Activated naive CD4-positive, alpha-beta T cell treated with anti-CD3 and anti-CD28 coated beads, Interleukin-2, amount 10 ng/mL, durations not matched to agents 7 days and 5 days (primary cell): Measurements from ENCODE around the gene ZNF124.
"Not testable (repeated sequence)": the region's sequence is repeated elsewhere in the genome, so short reads cannot be mapped to it uniquely, and the experiment has no call there.

ENCODE experiments used
- CTCF ChIA-PET: fragments of 350-600 bp; sonication (Branson Sonifier 250); formaldehyde crosslinking; loops from one replicate; lab custom pipeline; 2021; ENCODE audit warnings: antibody characterized with exemption; lab: Charles Lee
- DNase-seq: peaks from one replicate; pipeline ENCODE4 v3.0.0-alpha.2; 2020
- H3K27ac Mint-ChIP-seq: one replicate; pipeline ENCODE4 v1.8.0; 2021; ENCODE audit warnings: mild to moderate bottlenecking, moderate library complexity, mixed read lengths
- H3K27me3 Mint-ChIP-seq: one replicate; pipeline ENCODE4 v1.8.0; 2021; ENCODE audit warnings: mild to moderate bottlenecking, mixed read lengths
- H3K36me3 Mint-ChIP-seq: one replicate; pipeline ENCODE4 v1.8.0; 2021; ENCODE audit warnings: mixed read lengths
- H3K4me1 Mint-ChIP-seq: one replicate; pipeline ENCODE4 v1.8.0; 2021; ENCODE audit warnings: mixed read lengths
- H3K4me3 Mint-ChIP-seq: one replicate; pipeline ENCODE4 v1.8.0; 2021; ENCODE audit warnings: mild to moderate bottlenecking, moderate library complexity, mixed read lengths
- H3K9me3 Mint-ChIP-seq: one replicate; pipeline ENCODE4 v1.8.0; 2021; ENCODE audit warnings: mixed read lengths

The ZNF124 gene

DNA sequence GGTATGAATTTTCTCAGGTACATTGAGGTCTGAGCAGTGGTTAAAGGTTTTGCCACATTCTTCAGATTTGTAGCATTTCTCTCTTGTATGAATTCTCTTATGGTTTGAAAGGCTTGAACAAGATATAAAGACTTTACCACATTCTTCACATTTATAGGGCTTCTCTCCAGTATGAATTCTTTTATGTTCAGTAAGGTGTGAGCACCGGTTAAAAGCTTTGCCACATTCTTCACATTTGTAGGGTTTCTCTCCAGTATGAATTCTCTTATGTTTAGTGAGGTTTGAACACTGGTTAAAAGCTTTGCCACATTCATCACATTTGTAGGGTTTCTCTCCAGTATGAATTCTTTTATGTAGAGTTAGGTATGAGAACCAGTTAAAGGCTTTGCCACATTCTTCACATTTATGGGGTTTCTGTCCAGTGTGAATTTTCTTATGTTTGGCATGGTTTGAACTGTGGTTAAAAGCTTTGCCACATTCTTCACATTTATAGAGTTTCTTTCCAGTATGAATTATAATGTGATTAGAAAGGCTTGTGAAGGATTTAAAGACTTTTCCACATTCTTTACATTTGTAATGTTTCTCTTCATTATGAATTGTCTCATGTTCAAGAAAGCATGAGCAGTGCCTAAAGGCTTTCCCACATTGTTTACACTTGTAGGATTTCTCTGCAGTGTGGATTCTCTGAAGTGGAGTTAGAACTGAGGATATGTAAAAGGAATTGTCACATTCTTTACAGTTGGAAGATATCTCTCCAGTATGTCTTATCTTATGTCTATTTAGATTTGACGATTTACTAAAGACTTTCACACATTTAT, 18.4 kb upstream of the ZNF124 start:
- H3K36me3 Mint-ChIP-seq = peaks cover 65% of the 10 kb centered on the region
- H3K4me1 Mint-ChIP-seq = peaks cover 5% of the 10 kb centered on the region
- DNase-seq = no peak
- peaks cover 54% of the 10 kb centered on the region for H3K9me3 Mint-ChIP-seq
- no peak overlapping the region for H3K27ac Mint-ChIP-seq
- CTCF ChIA-PET = no interaction called here
- H3K27me3 Mint-ChIP-seq = no peaks in the 10 kb centered on the region
- H3K4me3 Mint-ChIP-seq = no peak overlapping the region

DNA sequence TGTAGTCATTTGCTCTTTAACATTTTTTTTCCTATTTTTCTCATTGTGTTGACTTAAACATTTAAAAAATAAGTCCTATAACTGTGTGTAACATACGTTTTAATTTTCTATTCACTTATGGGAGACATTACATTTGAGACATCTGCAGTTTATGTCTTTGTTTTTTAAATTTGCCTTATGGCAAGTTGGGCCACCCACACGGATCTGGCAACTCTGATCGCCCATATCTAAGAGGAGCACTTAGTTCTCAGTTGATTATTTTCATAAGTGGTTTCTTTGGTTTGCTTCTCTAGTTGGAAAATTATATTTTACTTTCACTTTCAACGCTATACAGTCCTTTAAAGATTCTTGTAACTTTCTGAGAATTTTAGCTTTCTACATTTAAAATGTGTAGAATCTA, 13.8 kb upstream of the ZNF124 start:
- Mint-ChIP-seq H3K27ac (no peak overlapping the region), H3K27me3 (no peaks in the 10 kb centered on the region), H3K4me1 (peaks cover 5% of the 10 kb centered on the region), H3K4me3 (no peak overlapping the region), H3K9me3 (peaks cover 47% of the 10 kb centered on the region), H3K36me3 (peaks cover 29% of the 10 kb centered on the region)
- DNase-seq = no peak
- CTCF ChIA-PET = no interaction called here

DNA sequence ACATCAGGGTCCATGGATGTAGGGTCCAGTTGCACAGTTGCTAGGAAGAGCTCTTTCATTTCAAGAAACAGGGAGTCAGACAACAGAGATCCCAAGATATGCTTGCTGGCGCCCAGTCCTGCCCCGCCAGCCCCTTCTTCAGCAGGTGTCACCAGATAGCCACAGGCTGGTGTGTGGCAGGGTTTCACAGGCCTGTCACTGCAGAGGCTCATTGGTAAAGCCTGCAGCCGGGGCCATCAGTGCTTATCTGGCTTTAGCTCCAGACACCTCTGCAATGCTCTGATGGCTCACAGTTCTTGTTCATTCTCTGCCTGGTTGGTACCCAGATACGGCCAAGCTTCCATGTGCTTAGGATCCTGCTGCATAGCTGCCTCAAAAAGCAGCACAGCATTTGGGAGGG, 12.4 kb upstream of the ZNF124 start:
- CTCF ChIA-PET = interaction anchor here (1.6 kb wide), 1 partner anchor 38 kb away, joined by 3 read pairs; no protein-coding TSS in a partner anchor
- peaks cover 44% of the 10 kb centered on the region for H3K9me3 Mint-ChIP-seq

DNA sequence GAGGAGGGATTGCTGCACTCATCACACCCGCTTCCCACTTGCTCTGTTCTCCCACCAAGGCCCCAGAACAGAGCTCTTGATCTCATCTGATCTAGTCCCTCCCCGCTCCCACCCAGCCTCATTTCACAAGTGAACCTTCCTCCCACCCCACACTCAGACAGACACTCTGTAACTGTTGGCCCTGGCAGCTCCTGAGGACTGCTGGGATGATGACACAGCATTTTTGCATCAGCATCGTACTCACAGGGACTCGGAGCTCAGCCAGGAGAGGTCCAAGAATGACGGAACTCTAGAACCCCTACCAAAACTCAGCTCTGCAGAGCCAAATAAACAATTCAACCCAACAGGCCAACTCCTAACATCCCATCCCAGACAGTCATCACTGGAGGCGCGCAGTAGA, 11.2 kb upstream of the ZNF124 start:
- CTCF ChIA-PET = interaction anchor here (1.6 kb wide), 1 partner anchor 36 kb away, joined by 3 read pairs; no protein-coding TSS in a partner anchor
- H3K27me3 Mint-ChIP-seq = no peaks in the 10 kb centered on the region
- no peak overlapping the region for H3K27ac Mint-ChIP-seq
- no peak overlapping the region for H3K4me3 Mint-ChIP-seq
- peaks cover 5% of the 10 kb centered on the region for H3K4me1 Mint-ChIP-seq
- no peak for DNase-seq
- H3K36me3 Mint-ChIP-seq = peaks cover 14% of the 10 kb centered on the region
- H3K9me3 Mint-ChIP-seq = peaks cover 50% of the 10 kb centered on the region

More for the DNA sequence above, 12.4 kb upstream of the ZNF124 start:
- peaks cover 18% of the 10 kb centered on the region for H3K36me3 Mint-ChIP-seq
- H3K4me3 Mint-ChIP-seq = no peak overlapping the region
- no peak overlapping the region for H3K27ac Mint-ChIP-seq
- DNase-seq = no peak
- H3K27me3 Mint-ChIP-seq = no peaks in the 10 kb centered on the region
- H3K4me1 Mint-ChIP-seq = peaks cover 5% of the 10 kb centered on the region

DNA sequence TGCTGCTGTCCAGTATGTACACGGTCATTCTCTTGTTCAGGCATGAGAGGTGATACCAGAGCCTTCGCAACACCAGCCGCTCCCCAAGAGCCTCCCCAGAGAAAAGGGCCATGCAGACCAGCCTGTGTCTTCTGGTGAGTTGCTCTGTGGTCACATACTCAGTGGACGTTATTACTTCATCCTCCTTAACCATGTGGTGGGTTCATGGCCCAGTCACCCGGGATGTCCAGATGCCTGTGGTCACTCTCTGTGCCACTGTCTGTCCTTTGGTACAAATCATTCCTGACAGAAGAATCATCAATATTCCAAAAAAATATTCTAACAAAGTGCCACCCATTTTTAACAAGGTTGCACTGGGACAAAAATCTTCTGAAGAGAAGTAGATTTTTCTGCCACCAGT, 8.8 kb upstream of the ZNF124 start:
- Mint-ChIP-seq H3K4me3 (no peak overlapping the region), H3K9me3 (peaks cover 46% of the 10 kb centered on the region), H3K27ac (no peak overlapping the region), H3K4me1 (peaks cover 1% of the 10 kb centered on the region), H3K27me3 (no peaks in the 10 kb centered on the region), H3K36me3 (peaks cover 6% of the 10 kb centered on the region)
- DNase-seq = no peak
- CTCF ChIA-PET = interaction anchor here (1.1 kb wide), 1 partner anchor 34 kb away, joined by 3 read pairs; no protein-coding TSS in a partner anchor

DNA sequence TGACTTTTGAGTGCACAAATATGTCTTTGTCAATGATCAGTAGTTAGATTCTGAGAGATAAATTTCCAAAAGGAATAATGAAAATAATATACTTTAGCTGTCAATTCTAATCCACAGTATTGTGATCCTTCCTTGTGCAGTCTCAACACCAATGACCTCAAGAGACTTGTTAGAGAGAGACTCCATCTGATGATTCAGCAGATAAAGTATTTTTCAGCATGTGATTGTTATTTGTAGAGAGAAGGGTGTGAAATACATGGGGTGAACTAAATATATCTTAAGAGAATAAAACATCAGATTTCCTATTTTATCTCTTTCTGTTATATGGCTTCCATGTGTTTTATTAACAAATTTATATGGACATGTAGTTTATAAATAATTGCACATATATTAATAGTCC, 5.9 kb upstream of the ZNF124 start:
- Mint-ChIP-seq H3K4me3 (no peak overlapping the region), H3K27me3 (no peaks in the 10 kb centered on the region), H3K27ac (no peak overlapping the region), H3K4me1 (no peaks in the 10 kb centered on the region), H3K9me3 (peaks cover 32% of the 10 kb centered on the region), H3K36me3 (peaks cover 2% of the 10 kb centered on the region)
- DNase-seq = no peak
- CTCF ChIA-PET = no interaction called here

DNA sequence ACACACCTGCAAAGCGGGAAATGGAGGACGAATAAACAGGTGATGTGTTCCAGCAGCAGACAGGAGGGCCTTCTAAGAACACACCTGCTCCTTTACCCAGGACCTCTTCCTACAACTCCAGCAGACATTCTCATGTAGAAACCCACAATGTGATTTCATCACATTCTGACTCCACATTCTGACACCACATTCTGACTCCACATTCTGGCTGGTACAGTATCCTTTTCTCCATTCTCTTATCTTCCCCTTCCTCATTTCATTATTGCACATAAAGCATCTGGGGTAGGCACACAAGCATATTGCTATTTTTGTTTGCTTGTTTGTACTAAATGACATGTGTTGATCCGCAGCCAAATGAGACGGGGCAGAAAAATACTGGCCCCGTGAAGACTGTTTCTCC, 3.6 kb upstream of the ZNF124 start:
- H3K27me3 Mint-ChIP-seq = no peaks in the 10 kb centered on the region
- DNase-seq = no peak
- no peak overlapping the region for H3K27ac Mint-ChIP-seq
- CTCF ChIA-PET = no interaction called here
- H3K4me1 Mint-ChIP-seq = peaks cover 3% of the 10 kb centered on the region
- H3K4me3 Mint-ChIP-seq = no peak overlapping the region
- H3K9me3 Mint-ChIP-seq = peaks cover 32% of the 10 kb centered on the region
- peaks cover 4% of the 10 kb centered on the region for H3K36me3 Mint-ChIP-seq

DNA sequence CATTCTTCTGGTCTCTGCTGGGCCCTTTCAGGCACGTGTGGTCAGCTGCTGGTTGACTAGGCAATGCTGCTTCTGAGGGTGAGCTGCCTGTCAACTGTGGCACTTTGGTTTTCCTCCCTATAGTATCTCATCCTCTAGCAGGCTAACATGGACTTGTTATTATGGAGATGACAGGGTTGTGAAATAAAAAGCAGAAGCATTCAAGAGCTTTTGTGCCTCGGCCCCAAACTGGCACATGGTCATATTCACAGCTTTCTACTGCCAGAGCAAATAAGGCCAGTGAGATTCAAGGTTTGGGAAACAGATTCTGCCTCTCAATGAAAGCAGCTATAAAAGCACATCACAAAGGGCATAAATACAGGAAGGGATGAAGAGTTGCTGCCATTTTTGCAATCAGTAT, 1.6 kb upstream of the ZNF124 start:
- Mint-ChIP-seq H3K4me1 (peaks cover 13% of the 10 kb centered on the region), H3K27me3 (no peaks in the 10 kb centered on the region), H3K4me3 (no peak overlapping the region), H3K36me3 (peaks cover 16% of the 10 kb centered on the region), H3K9me3 (peaks cover 24% of the 10 kb centered on the region), H3K27ac (no peak overlapping the region)
- CTCF ChIA-PET = no interaction called here
- DNase-seq = no peak

DNA sequence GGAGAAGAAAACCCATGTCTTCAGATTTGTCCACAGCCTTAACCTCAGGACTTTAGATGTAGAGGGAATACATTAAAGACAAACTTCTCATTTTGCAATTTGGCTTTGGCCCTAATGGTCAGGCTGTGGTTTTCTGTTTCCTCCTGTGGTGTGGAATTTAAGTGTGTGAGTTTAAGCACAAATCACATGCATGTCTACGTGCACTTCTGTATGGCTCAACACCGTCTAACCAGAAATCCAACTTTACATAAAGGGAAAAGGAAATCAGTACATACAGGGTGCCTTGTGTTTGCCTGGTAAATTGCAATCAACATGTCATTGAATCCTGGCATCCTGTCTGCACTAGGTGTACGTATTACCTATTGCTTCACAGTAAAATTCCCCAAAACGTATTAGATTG, 1.2 kb upstream of the ZNF124 start:
- no peaks in the 10 kb centered on the region for H3K27me3 Mint-ChIP-seq
- H3K9me3 Mint-ChIP-seq = peaks cover 22% of the 10 kb centered on the region
- H3K27ac Mint-ChIP-seq = no peak overlapping the region
- peaks cover 13% of the 10 kb centered on the region for H3K4me1 Mint-ChIP-seq
- DNase-seq = no peak
- CTCF ChIA-PET = interaction anchor here (0.5 kb wide), 1 partner anchor 201 kb away, joined by 3 read pairs; no protein-coding TSS in a partner anchor
- H3K36me3 Mint-ChIP-seq = peaks cover 19% of the 10 kb centered on the region
- no peak overlapping the region for H3K4me3 Mint-ChIP-seq

DNA sequence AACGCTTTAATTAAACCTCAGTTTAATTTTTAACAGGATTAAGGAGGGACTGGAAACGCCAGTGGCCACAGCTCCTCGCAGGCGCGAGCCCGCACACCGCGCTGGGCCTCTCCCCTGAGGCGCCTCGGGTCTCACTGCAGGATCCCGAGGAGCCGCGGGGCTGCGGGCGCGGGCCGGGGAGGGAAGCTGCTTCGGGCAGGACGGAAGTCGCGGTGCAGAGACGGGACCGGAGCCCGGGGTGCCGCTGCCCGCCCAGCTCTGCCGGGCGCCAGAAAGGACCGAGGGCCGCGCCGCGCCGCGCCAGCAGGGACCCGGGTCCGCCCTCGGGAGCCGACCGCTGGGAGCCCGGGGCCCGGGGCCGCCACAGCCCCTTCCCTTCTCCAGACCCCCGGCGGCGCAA, 377 bp downstream of the ZNF124 start:
- CTCF ChIA-PET, H3K27me3 Mint-ChIP-seq, H3K4me3 Mint-ChIP-seq, DNase-seq, H3K27ac Mint-ChIP-seq: not testable (repeated sequence)
- peaks cover 38% of the 10 kb centered on the region for H3K9me3 Mint-ChIP-seq
- H3K36me3 Mint-ChIP-seq = peaks cover 35% of the 10 kb centered on the region
- peaks cover 18% of the 10 kb centered on the region for H3K4me1 Mint-ChIP-seq

DNA sequence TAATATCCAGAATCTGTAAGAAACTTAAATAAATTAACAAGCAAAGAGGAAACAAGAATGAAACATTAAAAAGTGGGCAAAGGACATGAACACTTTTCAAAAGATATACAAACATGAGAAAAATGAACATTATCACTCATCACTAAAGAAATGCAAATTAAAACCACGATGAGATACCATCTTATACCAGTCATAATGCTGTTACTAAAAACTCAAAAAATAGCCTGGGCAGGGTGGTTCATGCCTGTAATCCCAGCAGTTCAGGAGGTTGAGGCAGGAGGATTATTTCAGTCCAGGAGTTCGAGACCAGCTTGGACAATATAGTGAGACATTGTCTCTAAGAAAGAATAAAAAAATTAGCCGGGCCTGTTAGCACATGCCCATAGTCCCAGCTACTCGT, 6.1 kb downstream of the ZNF124 start:
- CTCF ChIA-PET = no interaction called here
- peaks cover 77% of the 10 kb centered on the region for H3K36me3 Mint-ChIP-seq
- no peaks in the 10 kb centered on the region for H3K27me3 Mint-ChIP-seq
- DNase-seq = no peak
- no peak overlapping the region for H3K27ac Mint-ChIP-seq
- H3K9me3 Mint-ChIP-seq = peaks cover 68% of the 10 kb centered on the region
- H3K4me3 Mint-ChIP-seq = no peak overlapping the region
- peaks cover 19% of the 10 kb centered on the region for H3K4me1 Mint-ChIP-seq

DNA sequence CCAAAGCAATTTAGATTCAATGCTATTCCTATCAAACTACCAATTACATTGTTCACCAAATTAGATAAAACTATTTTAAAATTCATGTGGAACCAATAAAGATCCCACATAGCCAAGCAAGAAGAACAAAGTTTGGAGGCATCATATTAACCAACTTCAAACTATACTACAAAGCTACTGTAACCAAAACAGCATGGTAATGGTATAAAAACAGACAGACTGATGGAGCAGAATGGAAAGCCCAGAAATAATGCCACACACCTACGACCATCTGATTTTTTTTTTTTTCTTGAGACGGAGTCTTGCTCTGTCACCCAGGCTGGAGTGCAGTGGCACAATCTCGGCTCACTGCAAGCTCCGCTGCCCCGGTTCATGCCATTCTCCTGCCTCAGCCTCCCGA, 7.1 kb downstream of the ZNF124 start:
- peaks cover 13% of the 10 kb centered on the region for H3K4me1 Mint-ChIP-seq
- H3K36me3 Mint-ChIP-seq = peaks cover 80% of the 10 kb centered on the region
- no peak overlapping the region for H3K27ac Mint-ChIP-seq
- no peaks in the 10 kb centered on the region for H3K27me3 Mint-ChIP-seq
- CTCF ChIA-PET = interaction anchor here (1.1 kb wide), 1 partner anchor 37 kb away, joined by 3 read pairs; no protein-coding TSS in a partner anchor
- H3K9me3 Mint-ChIP-seq = peaks cover 75% of the 10 kb centered on the region
- no peak for DNase-seq
- H3K4me3 Mint-ChIP-seq = no peak overlapping the region

DNA sequence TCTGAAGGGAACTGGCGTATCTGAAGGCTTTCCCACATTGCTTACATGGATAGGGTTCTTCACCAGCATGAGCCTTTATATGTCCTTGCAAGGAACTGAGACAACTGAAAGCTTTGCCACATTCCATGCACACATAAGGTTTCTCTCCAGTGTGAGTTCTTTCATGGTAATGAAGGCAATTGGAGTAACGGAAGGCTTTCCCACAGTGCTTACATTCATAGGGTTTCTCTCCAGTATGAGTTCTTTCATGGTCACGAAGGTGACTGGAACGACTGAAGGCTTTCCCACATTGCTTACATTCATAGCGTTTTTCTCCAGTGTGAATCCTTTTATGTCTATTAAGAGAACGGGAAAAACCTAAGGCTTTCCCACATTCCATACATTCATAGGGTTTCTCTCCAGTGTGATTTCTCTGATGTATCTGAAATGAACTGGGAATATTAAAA, 15.0 kb downstream of the ZNF124 start:
- no peaks in the 10 kb centered on the region for H3K4me1 Mint-ChIP-seq
- no peak overlapping the region for H3K27ac Mint-ChIP-seq
- no peak for DNase-seq
- no peak overlapping the region for H3K4me3 Mint-ChIP-seq
- H3K27me3 Mint-ChIP-seq = no peaks in the 10 kb centered on the region
- H3K36me3 Mint-ChIP-seq = peaks cover 80% of the 10 kb centered on the region
- CTCF ChIA-PET = no interaction called here
- H3K9me3 Mint-ChIP-seq = peaks cover 73% of the 10 kb centered on the region

DNA sequence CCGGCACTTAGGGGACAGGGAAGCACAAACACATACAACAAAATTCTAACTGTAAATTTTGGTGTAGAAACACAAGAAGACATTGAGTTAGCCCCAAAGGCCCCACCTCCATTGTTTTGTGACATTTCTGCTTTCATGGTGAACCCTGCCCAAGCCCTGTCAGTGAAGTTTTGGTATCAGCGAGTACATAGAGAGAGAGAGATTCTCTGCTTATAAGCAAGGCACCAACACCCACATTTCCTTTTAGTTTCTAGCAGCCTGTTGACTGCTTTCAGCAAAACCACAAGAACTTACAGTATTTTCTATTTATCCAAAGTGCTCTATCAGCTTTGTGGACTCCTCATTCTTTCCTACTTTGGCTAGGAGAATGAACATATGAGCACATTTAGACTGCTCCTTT, 24.0 kb downstream of the ZNF124 start:
- no peak overlapping the region for H3K27ac Mint-ChIP-seq
- no peaks in the 10 kb centered on the region for H3K4me1 Mint-ChIP-seq
- H3K36me3 Mint-ChIP-seq = peaks cover 62% of the 10 kb centered on the region
- H3K27me3 Mint-ChIP-seq = no peaks in the 10 kb centered on the region
- peaks cover 62% of the 10 kb centered on the region for H3K9me3 Mint-ChIP-seq
- CTCF ChIA-PET = no interaction called here
- DNase-seq = no peak
- no peak overlapping the region for H3K4me3 Mint-ChIP-seq

DNA sequence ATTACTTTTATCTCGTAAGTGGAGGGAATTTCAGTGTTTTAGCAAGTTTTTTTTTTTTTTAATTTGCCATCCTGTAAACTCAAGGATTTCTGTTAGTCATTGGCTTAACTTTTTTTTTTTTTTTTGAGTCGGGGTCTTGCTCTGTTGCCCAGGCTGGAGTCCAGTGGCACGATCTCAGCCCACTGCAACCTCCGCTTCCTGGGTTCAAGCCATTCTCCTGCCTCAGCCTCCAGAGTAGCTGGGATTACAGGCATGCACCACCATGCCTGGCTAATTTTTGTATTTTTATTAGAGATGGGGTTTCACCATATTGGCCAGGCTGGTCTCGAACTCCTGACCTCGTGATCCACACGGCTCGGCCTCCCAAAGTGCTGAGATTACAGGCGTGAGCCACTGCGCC, 24.7 kb downstream of the ZNF124 start:
- H3K27ac Mint-ChIP-seq, H3K27me3 Mint-ChIP-seq, H3K4me3 Mint-ChIP-seq, DNase-seq, H3K4me1 Mint-ChIP-seq: not testable (repeated sequence)
- Mint-ChIP-seq H3K36me3 (peaks cover 60% of the 10 kb centered on the region), H3K9me3 (peaks cover 61% of the 10 kb centered on the region)
- CTCF ChIA-PET = interaction anchor here (0.8 to 1.1 kb wide), 2 partner anchors 33 to 37 kb away, joined by 3 read pairs; no protein-coding TSS in a partner anchor
